MM.1S (cell line): ENCODE data around the gene BMP2K.

Experiments
- EZH2 ChIP-seq: fragments of 300-600 bp; sonication (generic); optimal IDR thresholded peaks from 2 replicates; pipeline ENCODE3; 2017; ENCODE audit warnings: low read depth, mild to moderate bottlenecking, antibody characterized with exemption, low read length, mixed read lengths
- EZH2phosphoT487 ChIP-seq: fragments of 300-600 bp; sonication (generic); IDR thresholded peaks from 2 replicates; pipeline ENCODE4 v1.6.1; 2018; ENCODE audit warnings: antibody characterized with exemption, low read length
- TF ChIP-seq, protein P1 (sequence below): fragments of 300-600 bp; sonication (generic); IDR thresholded peaks from 2 replicates; pipeline ENCODE4 v1.5.1; 2016; ENCODE audit warnings: antibody characterized with exemption, low read length, mixed read lengths

GRCh38 chr4:78788007-78788889, 12.1 kb downstream of the BMP2K start:
- TF ChIP-seq, protein P1, sequence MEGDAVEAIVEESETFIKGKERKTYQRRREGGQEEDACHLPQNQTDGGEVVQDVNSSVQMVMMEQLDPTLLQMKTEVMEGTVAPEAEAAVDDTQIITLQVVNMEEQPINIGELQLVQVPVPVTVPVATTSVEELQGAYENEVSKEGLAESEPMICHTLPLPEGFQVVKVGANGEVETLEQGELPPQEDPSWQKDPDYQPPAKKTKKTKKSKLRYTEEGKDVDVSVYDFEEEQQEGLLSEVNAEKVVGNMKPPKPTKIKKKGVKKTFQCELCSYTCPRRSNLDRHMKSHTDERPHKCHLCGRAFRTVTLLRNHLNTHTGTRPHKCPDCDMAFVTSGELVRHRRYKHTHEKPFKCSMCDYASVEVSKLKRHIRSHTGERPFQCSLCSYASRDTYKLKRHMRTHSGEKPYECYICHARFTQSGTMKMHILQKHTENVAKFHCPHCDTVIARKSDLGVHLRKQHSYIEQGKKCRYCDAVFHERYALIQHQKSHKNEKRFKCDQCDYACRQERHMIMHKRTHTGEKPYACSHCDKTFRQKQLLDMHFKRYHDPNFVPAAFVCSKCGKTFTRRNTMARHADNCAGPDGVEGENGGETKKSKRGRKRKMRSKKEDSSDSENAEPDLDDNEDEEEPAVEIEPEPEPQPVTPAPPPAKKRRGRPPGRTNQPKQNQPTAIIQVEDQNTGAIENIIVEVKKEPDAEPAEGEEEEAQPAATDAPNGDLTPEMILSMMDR: no peak
- no peak for TF ChIP-seq EZH2
- TF ChIP-seq EZH2phosphoT487: no peak
